ENCODE measurements around the gene TOB1.

The TOB1 gene

DNA sequence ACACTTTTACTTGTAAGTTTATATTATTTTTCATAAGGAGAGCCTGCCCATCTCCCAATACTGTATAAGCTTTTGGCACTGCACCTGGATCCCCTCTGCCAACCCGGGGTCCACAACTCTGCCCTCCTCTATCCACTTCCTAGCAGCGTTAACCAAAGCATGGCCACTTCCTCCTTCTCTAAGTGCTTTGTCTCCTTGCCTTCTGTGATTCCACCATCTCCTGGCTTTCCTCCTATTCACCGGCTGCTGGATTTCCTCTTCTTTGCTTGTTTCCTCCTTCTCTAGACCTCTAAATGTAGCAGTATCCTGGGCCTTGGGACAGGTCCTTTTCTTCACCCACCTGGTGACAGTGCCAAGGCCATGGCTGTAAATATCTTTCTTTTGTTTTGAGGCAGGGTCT is 50.8 kb downstream of the TOB1 start:
- Histone ChIP-seq H3K27ac (no peak overlapping the region), H3K36me3 (no peaks in the 10 kb centered on the region), H3K4me3 (ENCODE audit: low read depth, low read length) (no peak overlapping the region), H3K9me3 (ENCODE audit: severe bottlenecking) (peaks cover 6% of the 10 kb centered on the region), H3K27me3 (ENCODE audit: insufficient read depth, low read depth, severe bottlenecking) (no peaks in the 10 kb centered on the region)
- TF ChIP-seq CTCF (IDR thresholded peaks at IDR 0.05; ENCODE audit: low read depth, low read length) = no peak
- no peak for DNase-seq

DNA sequence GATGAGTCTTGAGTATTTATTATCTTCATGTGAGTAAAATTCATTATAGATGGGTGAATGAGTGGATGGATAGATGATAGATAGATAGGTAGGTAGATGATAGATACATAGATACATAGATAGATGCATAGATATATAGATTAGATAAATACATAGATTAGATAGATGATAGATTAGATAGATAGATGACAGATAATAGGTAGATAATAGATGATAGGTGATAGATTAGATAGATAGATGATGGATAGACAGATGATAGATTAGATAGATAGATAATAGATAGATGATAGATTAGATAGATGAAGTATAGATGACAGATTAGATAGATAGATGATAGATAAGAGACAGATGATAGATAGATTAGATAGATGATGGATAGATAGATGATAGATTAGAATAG is 52.6 kb downstream of the TOB1 start:
- no peaks in the 10 kb centered on the region for H3K27me3 ChIP-seq (ENCODE audit: insufficient read depth, low read depth, severe bottlenecking)
- H3K9me3 ChIP-seq (ENCODE audit: severe bottlenecking) = peaks cover 6% of the 10 kb centered on the region
- no peak overlapping the region for H3K4me3 ChIP-seq (ENCODE audit: low read depth, low read length)
- no peak for DNase-seq
- no peak overlapping the region for H3K27ac ChIP-seq
- no peaks in the 10 kb centered on the region for H3K36me3 ChIP-seq
- TF ChIP-seq CTCF (IDR thresholded peaks at IDR 0.05; ENCODE audit: low read depth, low read length) = no peak
